ENCODE results near the gene MT1X.
A peak's percentile ranks its signal among the peaks of the same experiment; 100 is the strongest.
"Not testable (repeated sequence)": the region's sequence is repeated elsewhere in the genome, so short reads cannot be mapped to it uniquely, and the experiment has no call there.

MT1X gene

GRCh38 chr16:56672761-56673536 lies 9.3 kb upstream of the MT1X start:
- TF ChIP-seq, protein P1, sequence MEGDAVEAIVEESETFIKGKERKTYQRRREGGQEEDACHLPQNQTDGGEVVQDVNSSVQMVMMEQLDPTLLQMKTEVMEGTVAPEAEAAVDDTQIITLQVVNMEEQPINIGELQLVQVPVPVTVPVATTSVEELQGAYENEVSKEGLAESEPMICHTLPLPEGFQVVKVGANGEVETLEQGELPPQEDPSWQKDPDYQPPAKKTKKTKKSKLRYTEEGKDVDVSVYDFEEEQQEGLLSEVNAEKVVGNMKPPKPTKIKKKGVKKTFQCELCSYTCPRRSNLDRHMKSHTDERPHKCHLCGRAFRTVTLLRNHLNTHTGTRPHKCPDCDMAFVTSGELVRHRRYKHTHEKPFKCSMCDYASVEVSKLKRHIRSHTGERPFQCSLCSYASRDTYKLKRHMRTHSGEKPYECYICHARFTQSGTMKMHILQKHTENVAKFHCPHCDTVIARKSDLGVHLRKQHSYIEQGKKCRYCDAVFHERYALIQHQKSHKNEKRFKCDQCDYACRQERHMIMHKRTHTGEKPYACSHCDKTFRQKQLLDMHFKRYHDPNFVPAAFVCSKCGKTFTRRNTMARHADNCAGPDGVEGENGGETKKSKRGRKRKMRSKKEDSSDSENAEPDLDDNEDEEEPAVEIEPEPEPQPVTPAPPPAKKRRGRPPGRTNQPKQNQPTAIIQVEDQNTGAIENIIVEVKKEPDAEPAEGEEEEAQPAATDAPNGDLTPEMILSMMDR (IDR thresholded peaks at IDR 0.05; ENCODE audit: borderline replicate concordance, control extremely low read depth, extremely low read depth, insufficient read depth, missing control alignments), result no peak
- in situ Hi-C loops (cut with MboI; ENCODE audit: low sequenced_read_pairs, unreplicated experiment), result no loop called here
- no peak for DNase-seq (ENCODE audit: low spot score)

GRCh38 chr16:56673921-56674320 lies 8.3 kb upstream of the MT1X start:
- in situ Hi-C loops (cut with MboI; ENCODE audit: low sequenced_read_pairs, unreplicated experiment), result no loop called here
- TF ChIP-seq, protein P1 (IDR thresholded peaks at IDR 0.05; ENCODE audit: borderline replicate concordance, control extremely low read depth, extremely low read depth, insufficient read depth, missing control alignments), result peak; percentile 48
- no peak for DNase-seq (ENCODE audit: low spot score)

DNA sequence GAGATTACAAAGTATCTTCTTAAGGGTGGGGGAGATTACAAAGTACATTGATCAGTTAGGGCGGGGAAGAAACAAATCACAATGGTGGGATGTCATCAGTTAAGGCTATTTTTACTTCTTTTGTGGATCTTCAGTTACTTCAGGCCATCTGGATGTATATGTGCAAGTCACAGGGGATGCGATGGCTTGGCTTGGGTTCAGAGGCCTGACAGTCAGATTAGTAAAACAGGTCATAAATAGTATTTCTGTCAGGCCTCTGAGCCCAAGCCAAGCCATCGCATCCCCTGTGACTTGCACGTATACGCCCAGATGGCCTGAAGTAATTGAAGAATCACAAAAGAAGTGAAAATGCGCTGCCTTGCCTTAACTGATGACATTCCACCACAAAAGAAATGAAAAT lies 7.7 kb upstream of the MT1X start:
- in situ Hi-C loops (cut with MboI; ENCODE audit: low sequenced_read_pairs, unreplicated experiment), result not testable (repeated sequence)

DNA sequence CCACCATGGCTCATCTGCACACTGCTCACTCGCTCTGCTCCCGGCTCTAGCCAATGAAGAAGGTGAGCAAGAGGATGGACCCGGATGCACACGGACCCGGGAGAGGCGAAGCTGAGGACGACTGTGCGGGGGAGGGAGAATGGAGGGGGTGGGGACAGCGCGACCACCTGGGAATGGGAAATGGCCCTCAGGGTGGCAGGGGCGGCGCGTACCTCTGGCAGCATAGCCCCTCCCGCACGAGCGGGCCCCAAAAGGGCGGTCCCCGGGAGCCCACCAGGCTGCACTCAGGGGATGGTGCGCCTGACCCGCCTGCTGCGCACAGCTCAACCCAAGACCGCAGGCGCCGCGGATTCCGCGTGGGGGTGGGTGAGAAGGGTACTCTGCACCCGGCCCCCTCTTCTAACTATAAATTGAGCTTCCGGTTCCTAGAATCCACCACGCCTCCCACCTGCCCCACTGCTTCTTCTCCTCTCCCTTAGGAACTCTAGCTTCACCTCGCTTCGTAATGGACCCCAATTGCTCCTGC lies 6.5 kb upstream of the MT1X start:
- DNase-seq (ENCODE audit: low spot score), result no peak
- TF ChIP-seq, protein P1 (IDR thresholded peaks at IDR 0.05; ENCODE audit: borderline replicate concordance, control extremely low read depth, extremely low read depth, insufficient read depth, missing control alignments), result no peak
- in situ Hi-C loops (cut with MboI; ENCODE audit: low sequenced_read_pairs, unreplicated experiment), result no loop called here

More for the DNA sequence above, 7.7 kb upstream of the MT1X start:
- not testable (repeated sequence) for DNase-seq (ENCODE audit: low spot score)

GRCh38 chr16:56677474-56677873 lies 4.8 kb upstream of the MT1X start:
- in situ Hi-C loops (cut with MboI; ENCODE audit: low sequenced_read_pairs, unreplicated experiment), result no loop called here
- TF ChIP-seq, protein P1 (IDR thresholded peaks at IDR 0.05; ENCODE audit: borderline replicate concordance, control extremely low read depth, extremely low read depth, insufficient read depth, missing control alignments), result no peak
- no peak for DNase-seq (ENCODE audit: low spot score)

GRCh38 chr16:56679078-56679730 lies 3.1 kb upstream of the MT1X start:
- TF ChIP-seq, protein P1 (IDR thresholded peaks at IDR 0.05; ENCODE audit: borderline replicate concordance, control extremely low read depth, extremely low read depth, insufficient read depth, missing control alignments), result no peak
- in situ Hi-C loops (cut with MboI; ENCODE audit: low sequenced_read_pairs, unreplicated experiment), result no loop called here
- DNase-seq (ENCODE audit: low spot score), result no peak

DNA sequence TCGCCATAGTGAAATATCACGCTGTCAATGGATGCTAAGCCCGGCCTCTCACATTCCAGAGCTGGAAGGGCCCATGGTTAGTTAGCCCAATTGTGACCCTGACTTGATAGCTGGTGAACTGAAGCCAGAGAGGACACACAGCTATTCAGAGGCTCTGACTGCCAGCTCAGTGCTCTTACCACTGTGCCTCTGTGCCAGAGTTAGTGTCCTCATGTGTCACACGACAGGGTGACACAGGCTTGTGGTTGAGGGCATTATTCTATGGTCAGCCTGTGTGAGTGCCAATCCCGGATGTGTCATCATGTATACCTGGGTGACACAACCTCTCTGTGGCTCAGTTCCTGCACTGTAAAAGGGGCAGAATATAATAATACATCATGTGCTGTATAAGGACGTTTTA lies 2.5 kb upstream of the MT1X start:
- TF ChIP-seq, protein P1 (IDR thresholded peaks at IDR 0.05; ENCODE audit: borderline replicate concordance, control extremely low read depth, extremely low read depth, insufficient read depth, missing control alignments), result no peak
- in situ Hi-C loops (cut with MboI; ENCODE audit: low sequenced_read_pairs, unreplicated experiment), result no loop called here
- DNase-seq (ENCODE audit: low spot score), result no peak
